Keratinocyte (primary cell): ENCODE data around the gene BDKRB2.

Source experiments
- CTCF ChIP-seq, 3 experiments: IDR thresholded peaks in 1 of 3; conservative IDR thresholded peaks in 1 of 3; optimal IDR thresholded peaks in 1 of 3; 2 replicates in 2 of 3; 3 replicates in 1 of 3; pipeline versions ENCODE3 to v1.5.1; 2011; ENCODE audit warnings: low read length in 3 of 3, mild to moderate bottlenecking in 3 of 3, moderate library complexity in 2 of 3, control low read depth in 1 of 3, inconsistent platforms in 1 of 3; ENCODE audit not compliant: insufficient read depth in 2 of 3; ENCODE audit errors: extremely low read depth in 1 of 3
- EZH2 ChIP-seq: IDR thresholded peaks from one replicate; pipeline ENCODE4 v1.6.1; 2012; ENCODE audit warnings: inconsistent platforms, mild to moderate bottlenecking, low read length, moderate library complexity

- TF ChIP-seq CTCF (optimal IDR thresholded peaks at IDR 0.05 in 1 of 3, IDR thresholded peaks at IDR 0.05 in 1 of 3, conservative IDR thresholded peaks at IDR 0.05 in 1 of 3; ENCODE audit: extremely low read depth in 1 of 3, insufficient read depth in 2 of 3, low read length in 3 of 3) (no peak), EZH2 (no peak)
Observed at GRCh38 chr14:96229315-96229714, 24.7 kb downstream of the BDKRB2 start.
